WTC11 (cell line): ENCODE results near the gene GAR1. TPM values are rescaled to one million over a fixed set of nuclear protein-coding genes. Genes with fewer than 3 reads are reported as not detected.

Source experiments
- ATAC-seq: fragments of 200-7000 bp; cut with Tn5 transposase; 2 replicates; pipeline ENCODE4 v1.10.0; 2021; ENCODE audit warnings: mild to moderate bottlenecking, moderate library complexity
- CTCF ChIA-PET: fragments of 300-600 bp; sonication (Branson Sonifier 250); formaldehyde crosslinking; loops from one replicate; lab custom pipeline; 2021; ENCODE audit warnings: antibody characterized with exemption; lab: Charles Lee
- POLR2A ChIA-PET: fragments of 350-600 bp; sonication (Branson Sonifier 250); formaldehyde crosslinking; loops from one replicate; lab custom pipeline; 2021; ENCODE audit warnings: antibody characterized with exemption; lab: Charles Lee
- DNase-seq: peaks from one replicate; pipeline ENCODE4 v3.0.0; 2021; ENCODE audit warnings: low spot score
- H3K27ac Mint-ChIP-seq: 2 replicates; pipeline ENCODE4 v1.8.0; 2021; ENCODE audit warnings: mixed read lengths
- H3K27me3 Mint-ChIP-seq: 2 replicates; pipeline ENCODE4 v1.8.0; 2021; ENCODE audit warnings: low read depth, mild to moderate bottlenecking, moderate library complexity, mixed read lengths
- H3K36me3 Mint-ChIP-seq: 2 replicates; pipeline ENCODE4 v1.8.0; 2021; ENCODE audit warnings: mixed read lengths
- H3K4me1 Mint-ChIP-seq: 2 replicates; pipeline ENCODE4 v1.8.0; 2022; ENCODE audit warnings: mixed read lengths
- H3K4me3 Mint-ChIP-seq: 2 replicates; pipeline ENCODE4 v1.8.0; 2021; ENCODE audit warnings: mild to moderate bottlenecking, moderate library complexity, mixed read lengths
- H3K9me3 Mint-ChIP-seq: 2 replicates; pipeline ENCODE4 v1.8.0; 2021; ENCODE audit warnings: mixed read lengths
- AR ChIP-seq: fragments of 250-450 bp; sonication (Bioruptor Pico); IDR thresholded peaks from 2 replicates; pipeline ENCODE4 v1.9.0; 2021; ENCODE audit warnings: mild to moderate bottlenecking
- ATF2 ChIP-seq: sonication (generic); formaldehyde crosslinking; IDR thresholded peaks from 2 replicates; pipeline ENCODE4 v1.8.1; 2022; ENCODE audit warnings: low read depth, missing genetic modification reagents, borderline replicate concordance
- ATF3 ChIP-seq: sonication (generic); formaldehyde crosslinking; conservative IDR thresholded peaks from 2 replicates; pipeline ENCODE4 v1.8.1; 2022; ENCODE audit warnings: mild to moderate bottlenecking, missing genetic modification reagents
- CBFB ChIP-seq: sonication (generic); formaldehyde crosslinking; IDR thresholded peaks from 2 replicates; pipeline ENCODE4 v1.8.1; 2022; ENCODE audit warnings: mild to moderate bottlenecking, low read depth, missing genetic modification reagents
- CREM ChIP-seq: sonication (generic); formaldehyde crosslinking; IDR thresholded peaks from 2 replicates; pipeline ENCODE4 v1.8.1; 2022; ENCODE audit warnings: mild to moderate bottlenecking, missing genetic modification reagents, moderate library complexity
- E2F4 ChIP-seq: sonication (generic); formaldehyde crosslinking; IDR thresholded peaks from 2 replicates; pipeline ENCODE4 v1.8.1; 2022; ENCODE audit warnings: low read depth, mild to moderate bottlenecking, moderate library complexity, missing genetic modification reagents, borderline replicate concordance
- ESRRA ChIP-seq: sonication (generic); formaldehyde crosslinking; IDR thresholded peaks from 2 replicates; pipeline ENCODE4 v1.8.1; 2022; ENCODE audit warnings: mild to moderate bottlenecking, missing genetic modification reagents, borderline replicate concordance
- ETV6 ChIP-seq: sonication (generic); formaldehyde crosslinking; IDR thresholded peaks from 2 replicates; pipeline ENCODE4 v1.8.1; 2022; ENCODE audit warnings: mild to moderate bottlenecking, missing genetic modification reagents
- FOXK1 ChIP-seq: sonication (generic); formaldehyde crosslinking; IDR thresholded peaks from 2 replicates; pipeline ENCODE4 v1.8.0; 2022; ENCODE audit warnings: mild to moderate bottlenecking, moderate library complexity, missing genetic modification reagents
- IRF2 ChIP-seq: sonication (generic); formaldehyde crosslinking; IDR thresholded peaks from 2 replicates; pipeline ENCODE4 v1.8.0; 2022; ENCODE audit warnings: low read depth, missing genetic modification reagents, borderline replicate concordance
- MYBL2 ChIP-seq: sonication (generic); formaldehyde crosslinking; IDR thresholded peaks from 2 replicates; pipeline ENCODE4 v1.8.1; 2023; ENCODE audit warnings: mild to moderate bottlenecking, moderate library complexity, missing genetic modification reagents
- NR3C1 ChIP-seq: sonication (generic); formaldehyde crosslinking; conservative IDR thresholded peaks from 2 replicates; pipeline ENCODE4 v1.8.1; 2023; ENCODE audit warnings: low read depth, mild to moderate bottlenecking, missing genetic modification reagents
- PRRX2 ChIP-seq: fragments of 250-450 bp; sonication (Bioruptor Pico); IDR thresholded peaks from 2 replicates; pipeline ENCODE4 v1.8.0; 2021; ENCODE audit warnings: mild to moderate bottlenecking
- ZMAT4 ChIP-seq: fragments of 250-450 bp; sonication (Bioruptor Pico); IDR thresholded peaks from 2 replicates; pipeline ENCODE4 v1.9.0; 2021; ENCODE audit warnings: mild to moderate bottlenecking
- ZNF121 ChIP-seq: sonication (generic); formaldehyde crosslinking; IDR thresholded peaks from 2 replicates; pipeline ENCODE4 v1.8.0; 2023; ENCODE audit warnings: missing genetic modification reagents
- ZNF263 ChIP-seq: sonication (generic); formaldehyde crosslinking; IDR thresholded peaks from 2 replicates; pipeline ENCODE4 v1.8.1; 2022; ENCODE audit warnings: low read depth, mild to moderate bottlenecking, moderate library complexity, missing genetic modification reagents
- ZNF425 ChIP-seq: fragments of 250-450 bp; sonication (Bioruptor Pico); conservative IDR thresholded peaks from 2 replicates; pipeline ENCODE4 v1.9.0; 2021; ENCODE audit warnings: mild to moderate bottlenecking
- ZNF512 ChIP-seq: sonication (generic); formaldehyde crosslinking; IDR thresholded peaks from 2 replicates; pipeline ENCODE4 v1.8.1; 2022; ENCODE audit warnings: missing genetic modification reagents, borderline replicate concordance
- ZSCAN18 ChIP-seq: fragments of 250-450 bp; sonication (Bioruptor Pico); IDR thresholded peaks from 2 replicates; pipeline ENCODE4 v2.1.2; 2022; ENCODE audit warnings: mild to moderate bottlenecking, moderate library complexity
- total RNA-seq: library from RNA; stranded (reverse); gene quantifications from 3 replicates; pipeline ENCODE4 v1.2.3, GENCODE V29; 2021

GAR1 gene
- total RNA-seq, 1 experiment from 2014 or later: 32.3 TPM

- DNase-seq: no peak
- no peak for ATAC-seq
- POLR2A ChIA-PET: no interaction called here
- H3K27ac Mint-ChIP-seq: no peak overlapping the region
- H3K4me3 Mint-ChIP-seq: no peak overlapping the region
- CTCF ChIA-PET: no interaction called here
- H3K9me3 Mint-ChIP-seq: no peaks in the 10 kb centered on the region
- H3K36me3 Mint-ChIP-seq: no peaks in the 10 kb centered on the region
- H3K4me1 Mint-ChIP-seq: no peaks in the 10 kb centered on the region
- H3K27me3 Mint-ChIP-seq: no peaks in the 10 kb centered on the region
- no peak for TF ChIP-seq MYBL2 (CRISPR knock-in tag)
- TF ChIP-seq ETV6 (CRISPR knock-in tag): no peak
- TF ChIP-seq PRRX2 (CRISPR knock-in tag): no peak
- TF ChIP-seq ZNF425 (CRISPR knock-in tag): no peak
- no peak for TF ChIP-seq ATF3 (CRISPR knock-in tag)
- no peak for TF ChIP-seq ZMAT4 (CRISPR knock-in tag)
- no peak for TF ChIP-seq CBFB (CRISPR knock-in tag)
- TF ChIP-seq ZNF512 (CRISPR knock-in tag): no peak
- no peak for TF ChIP-seq ESRRA (CRISPR knock-in tag)
- no peak for TF ChIP-seq AR (CRISPR knock-in tag)
- TF ChIP-seq, all 79 proteins: peak for 0
Observed at GRCh38 chr4:109833756-109834155, 18.2 kb downstream of the GAR1 start.

- Mint-ChIP-seq H3K27me3 (no peaks in the 10 kb centered on the region), H3K4me1 (no peaks in the 10 kb centered on the region), H3K36me3 (no peaks in the 10 kb centered on the region), H3K27ac (no peak overlapping the region), H3K4me3 (no peak overlapping the region), H3K9me3 (no peaks in the 10 kb centered on the region)
- ATAC-seq: no peak
- POLR2A ChIA-PET: no interaction called here
- no peak for DNase-seq
- CTCF ChIA-PET: interaction anchor here (0.6 kb wide), 1 partner anchor 209 kb away, joined by 3 read pairs; no protein-coding TSS in a partner anchor
- no peak for TF ChIP-seq IRF2 (CRISPR knock-in tag)
- no peak for TF ChIP-seq ATF2 (CRISPR knock-in tag)
- TF ChIP-seq ZSCAN18 (CRISPR knock-in tag): no peak
- no peak for TF ChIP-seq NR3C1 (CRISPR knock-in tag)
- TF ChIP-seq ZNF121 (CRISPR knock-in tag): no peak
- TF ChIP-seq AR (CRISPR knock-in tag): no peak
- no peak for TF ChIP-seq E2F4 (CRISPR knock-in tag)
- TF ChIP-seq FOXK1 (CRISPR knock-in tag): no peak
- TF ChIP-seq ZNF263 (CRISPR knock-in tag): no peak
- TF ChIP-seq CREM (CRISPR knock-in tag): no peak
Observed at GRCh38 chr4:109836985-109837384, 21.4 kb downstream of the GAR1 start.
